Activated effector memory CD4-positive, alpha-beta T cell treated with anti-CD3 and anti-CD28 coated beads, Interleukin-2, amount 50 U/mL, for 16 hours (primary cell): ENCODE measurements around the gene ESCO1.
"Not testable (repeated sequence)": the region's sequence is repeated elsewhere in the genome, so short reads cannot be mapped to it uniquely, and the experiment has no call there.

ENCODE experiments used
- DNase-seq: peaks from one replicate; pipeline ENCODE4 v3.0.0-alpha.2; 2020

The ESCO1 gene

GRCh38 chr18:21592361-21592760 is 8.1 kb downstream of the ESCO1 start:
- not testable (repeated sequence) for DNase-seq

- DNase-seq = no peak
Measured at GRCh38 chr18:21584391-21584790, 16.1 kb downstream of the ESCO1 start.

- DNase-seq = no peak
Measured at GRCh38 chr18:21575656-21576055, 24.8 kb downstream of the ESCO1 start.

GRCh38 chr18:21571772-21572171 is 28.7 kb downstream of the ESCO1 start:
- no peak for DNase-seq

- DNase-seq = no peak
Measured at GRCh38 chr18:21559195-21559594, 41.3 kb downstream of the ESCO1 start.

- no peak for DNase-seq
Measured at GRCh38 chr18:21557607-21558253, 42.8 kb downstream of the ESCO1 start.

- no peak for DNase-seq
Measured at GRCh38 chr18:21550510-21550970, 50.0 kb downstream of the ESCO1 start.

- no peak for DNase-seq
Measured at GRCh38 chr18:21548647-21549046, 51.9 kb downstream of the ESCO1 start.

GRCh38 chr18:21546423-21546822 is 54.1 kb downstream of the ESCO1 start:
- DNase-seq = no peak

- no peak for DNase-seq
Measured at GRCh38 chr18:21538230-21538629, 62.3 kb downstream of the ESCO1 start.

- no peak for DNase-seq
Measured at GRCh38 chr18:21534327-21534726, 66.2 kb downstream of the ESCO1 start.

- DNase-seq = no peak
Measured at GRCh38 chr18:21526463-21526862, 74.0 kb downstream of the ESCO1 start.

- no peak for DNase-seq
Measured at GRCh38 chr18:21525916-21526315, 74.6 kb downstream of the ESCO1 start.

- no peak for DNase-seq
Measured at GRCh38 chr18:21522530-21522929, 78.0 kb downstream of the ESCO1 start.

GRCh38 chr18:21513741-21514140 is 86.8 kb downstream of the ESCO1 start:
- DNase-seq = no peak

- DNase-seq = no peak
Measured at GRCh38 chr18:21513292-21513691, 87.2 kb downstream of the ESCO1 start.

- DNase-seq = no peak
Measured at GRCh38 chr18:21509062-21509461, 91.4 kb downstream of the ESCO1 start.

- DNase-seq = no peak
Measured at GRCh38 chr18:21507913-21508701, 92.4 kb downstream of the ESCO1 start.

GRCh38 chr18:21502661-21503060 is 97.8 kb downstream of the ESCO1 start:
- DNase-seq = no peak

GRCh38 chr18:21499997-21500396 is 100.5 kb downstream of the ESCO1 start:
- no peak for DNase-seq

GRCh38 chr18:21496277-21496835 is 104.1 kb downstream of the ESCO1 start:
- no peak for DNase-seq

GRCh38 chr18:21490748-21491147 is 109.8 kb downstream of the ESCO1 start:
- DNase-seq = no peak

- DNase-seq = no peak
Measured at GRCh38 chr18:21489919-21490495, 110.5 kb downstream of the ESCO1 start.
